Urinary bladder (tissue), 4 donors: Measurements from ENCODE around the gene ANKRD18A. TPM values are rescaled to one million over a fixed set of nuclear protein-coding genes. Genes with fewer than 3 reads are reported as not detected.

ENCODE experiments used
- DNase-seq: peaks from one replicate; pipeline ENCODE4 v3.0.0-alpha.2; 2015; ENCODE audit errors: extremely low spot score
- H3K27ac ChIP-seq: one replicate; pipeline ENCODE4 v1.5.1; 2013; ENCODE audit warnings: low read depth, mild to moderate bottlenecking, moderate library complexity
- H3K36me3 ChIP-seq: one replicate; pipeline ENCODE4 v1.6.1; 2013; ENCODE audit warnings: mild to moderate bottlenecking, moderate library complexity; ENCODE audit not compliant: insufficient read depth
- H3K4me1 ChIP-seq: one replicate; pipeline ENCODE4 v1.6.1; 2013; ENCODE audit warnings: mild to moderate bottlenecking, moderate library complexity; ENCODE audit not compliant: insufficient read depth
- H3K4me3 ChIP-seq: one replicate; pipeline ENCODE4 v1.5.1; 2013; ENCODE audit warnings: low read depth, low read length
- WGBS: extraction: QIAGEN DNeasy Blood & Tissue Kit; methylation state at CpG from one replicate; pipeline ENCODE4 v1.1.7; 2013; 5-methylcytosine and 5-hydroxymethylcytosine counted together
- polyA plus RNA-seq: library from polyadenylated mRNA; stranded (reverse); fragments of 200-250 nt; gene quantifications from one replicate; pipeline ENCODE4 v1.2.3, GENCODE V29; 2013
- total RNA-seq: library from RNA; depleted of rRNA; stranded (reverse); fragments of >200 nt; gene quantifications from one replicate; pipeline ENCODE4 v1.2.3, GENCODE V29; 2014
- donor health status: healthy with polysubstance abuse.
- donor health status: healthy.

The ANKRD18A gene
- total and polyA plus RNA-seq, 2 donors = 0.91 to 0.95 TPM

DNA sequence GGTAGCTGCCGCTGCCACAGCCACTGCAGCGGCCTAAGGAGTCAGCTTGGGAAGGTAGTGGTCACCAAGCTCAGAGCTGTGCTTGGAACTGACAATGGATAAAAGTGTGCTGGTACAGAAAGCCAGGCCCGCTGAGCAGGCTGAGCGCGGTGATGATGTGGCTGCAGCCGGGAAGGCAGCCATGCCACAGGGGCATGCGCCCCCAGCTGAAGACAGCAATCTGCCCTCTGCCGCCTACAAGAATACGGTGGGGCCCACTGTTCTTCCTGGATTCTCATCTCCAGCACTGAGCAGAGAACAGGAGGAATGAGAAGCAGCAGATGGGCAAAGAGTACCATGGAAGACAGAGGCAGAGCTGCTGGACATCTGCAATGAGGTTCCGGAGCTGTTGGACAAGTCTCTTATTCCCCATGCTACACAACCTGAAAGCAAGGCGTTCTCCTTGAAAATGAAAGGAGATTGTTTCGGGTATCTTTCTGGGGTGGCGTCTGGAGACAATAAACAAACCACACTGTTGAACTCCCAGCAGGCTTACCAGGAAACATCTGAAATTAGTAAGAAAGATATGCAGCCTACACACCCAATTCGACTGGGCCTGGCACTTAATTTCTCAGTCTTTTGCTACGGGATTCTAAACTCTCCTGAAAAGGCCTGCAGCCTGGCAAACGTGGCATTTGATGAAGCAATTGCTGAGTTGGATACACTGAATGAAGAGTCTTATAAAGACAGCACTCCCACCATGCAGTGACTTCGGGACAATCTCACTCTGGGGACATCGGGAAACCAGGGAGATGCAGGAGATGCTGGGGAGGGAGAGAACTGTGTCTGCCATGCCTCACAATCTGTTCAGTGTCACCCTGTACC is 22.8 kb upstream of the ANKRD18A start:
- no peaks in the 10 kb centered on the region for H3K4me1 ChIP-seq
- DNase-seq = no peak
- H3K27ac ChIP-seq = no peak overlapping the region
- no peak overlapping the region for H3K4me3 ChIP-seq
- H3K36me3 ChIP-seq = no peaks in the 10 kb centered on the region
- WGBS = 83% methylated on average over 18 of the region's 18 CpGs

DNA sequence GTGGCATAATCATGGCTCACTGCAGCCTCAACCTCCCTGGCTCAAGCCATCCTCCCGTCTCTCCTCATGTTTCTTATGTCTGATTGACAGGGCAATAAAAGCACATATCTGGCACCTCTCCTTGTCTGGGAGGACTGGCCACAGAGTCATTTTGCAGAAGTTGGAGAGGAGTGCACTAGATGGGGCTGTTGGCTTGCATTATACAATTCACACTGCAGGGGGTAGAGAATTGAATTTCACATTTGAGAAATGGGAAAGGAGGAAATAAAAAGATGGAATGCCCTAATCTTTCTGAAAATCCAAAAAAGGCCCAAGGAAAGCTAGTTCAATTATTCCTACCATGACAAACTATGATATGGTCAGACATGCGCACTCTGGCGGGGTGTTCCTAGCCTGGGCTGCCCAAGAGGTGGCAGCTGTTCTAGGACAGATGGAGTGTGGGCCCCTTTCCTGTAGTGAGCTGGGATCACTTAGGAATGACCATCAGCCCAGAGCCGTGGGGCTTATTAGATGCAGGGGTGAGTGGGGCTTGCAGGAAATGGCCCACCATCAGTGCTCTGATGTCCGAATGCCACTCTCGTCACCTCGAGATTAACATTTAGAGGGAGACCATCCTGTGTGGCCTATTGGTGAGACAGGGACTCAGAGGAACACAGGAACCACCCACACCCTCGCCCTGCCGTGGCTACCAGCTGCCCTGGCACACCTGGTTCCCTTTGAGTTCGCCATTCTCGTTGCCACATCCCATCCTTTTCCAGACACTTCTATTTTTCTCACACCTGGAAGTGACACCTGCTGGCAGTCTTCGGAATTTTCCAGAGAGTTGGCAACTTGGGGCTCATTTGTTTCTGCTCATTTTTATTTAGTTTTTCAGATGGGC is 21.8 kb upstream of the ANKRD18A start:
- 58% methylated on average over 12 of the region's 12 CpGs for WGBS
- Histone ChIP-seq H3K27ac (no peak overlapping the region), H3K4me3 (no peak overlapping the region), H3K36me3 (no peaks in the 10 kb centered on the region), H3K4me1 (no peaks in the 10 kb centered on the region)
- no peak for DNase-seq

DNA sequence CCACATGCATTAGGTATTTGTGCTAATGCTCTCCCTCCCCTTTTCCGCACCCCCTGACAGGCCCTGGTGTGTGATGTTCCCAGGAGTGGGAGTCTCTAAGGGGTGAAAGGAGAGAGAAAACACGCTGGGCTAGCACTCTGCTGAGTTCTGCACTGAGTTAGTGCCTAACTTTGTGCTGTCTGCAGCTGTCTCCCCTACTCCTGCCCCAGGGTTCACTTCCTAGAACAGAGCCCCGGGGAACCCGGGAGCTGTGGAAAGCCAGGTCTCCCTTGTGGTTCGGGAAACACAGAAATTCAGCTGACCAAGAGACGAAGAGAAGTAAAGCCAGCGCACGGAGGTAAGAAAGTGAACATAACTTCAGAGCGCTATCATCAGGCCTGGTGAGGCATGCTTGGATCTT is 20.7 kb upstream of the ANKRD18A start:
- no peaks in the 10 kb centered on the region for H3K36me3 ChIP-seq
- H3K4me1 ChIP-seq = no peaks in the 10 kb centered on the region
- no peak overlapping the region for H3K4me3 ChIP-seq
- DNase-seq = no peak
- WGBS = 85% methylated on average over 9 of the region's 9 CpGs
- H3K27ac ChIP-seq = no peak overlapping the region

DNA sequence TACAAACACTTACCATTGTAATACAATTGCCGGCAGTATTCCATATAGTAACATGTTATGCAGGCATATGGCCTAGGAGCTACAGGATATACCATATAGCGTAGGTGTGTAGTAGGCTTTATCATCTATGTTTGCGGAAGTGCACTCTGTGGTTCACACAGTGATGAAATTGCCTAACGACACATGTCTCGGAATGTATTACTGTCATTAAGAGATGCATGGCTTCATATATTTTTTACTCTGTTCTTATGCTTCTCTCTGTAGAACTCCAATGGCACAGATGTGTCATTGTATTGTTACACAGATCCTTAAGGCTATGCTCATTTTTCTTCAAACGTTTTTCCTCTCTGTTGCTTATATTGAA is 19.2 kb upstream of the ANKRD18A start:
- H3K4me3 ChIP-seq = no peak overlapping the region
- no peaks in the 10 kb centered on the region for H3K4me1 ChIP-seq
- WGBS = 85% methylated on average over 6 of the region's 6 CpGs
- no peaks in the 10 kb centered on the region for H3K36me3 ChIP-seq
- no peak for DNase-seq
- H3K27ac ChIP-seq = no peak overlapping the region

DNA sequence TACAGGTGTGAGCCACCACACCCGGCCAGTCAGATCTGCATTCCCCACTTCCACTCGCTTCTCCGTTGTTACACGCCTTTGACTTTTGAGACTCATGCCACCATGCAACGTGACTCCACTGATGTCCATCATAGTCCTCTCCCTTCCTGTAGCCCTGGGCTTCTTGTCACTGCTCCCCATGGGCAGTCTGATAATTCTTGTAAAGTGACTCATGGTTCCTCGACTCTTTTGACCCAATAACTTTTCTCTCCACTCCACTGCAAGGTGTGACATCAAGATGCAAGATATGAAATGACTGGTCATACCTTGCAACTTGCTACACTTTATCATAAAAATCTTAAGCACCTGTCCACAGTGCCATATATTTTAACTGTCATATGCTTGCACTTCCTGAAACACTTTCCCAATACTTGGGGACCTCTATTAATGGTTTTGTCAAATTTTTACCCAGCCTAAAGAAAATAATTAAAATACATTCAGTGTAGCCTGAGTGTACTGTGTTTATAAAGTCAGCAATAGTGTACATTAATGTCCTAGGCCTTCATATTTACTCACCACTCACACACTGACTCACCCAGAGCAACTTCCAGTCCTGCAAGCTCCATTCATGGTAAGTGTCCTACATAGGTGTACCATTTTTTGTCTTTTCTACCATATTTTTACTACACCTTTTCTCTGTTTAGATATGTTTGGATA is 18.6 kb upstream of the ANKRD18A start:
- no peak for DNase-seq
- Histone ChIP-seq H3K27ac (no peak overlapping the region), H3K36me3 (no peaks in the 10 kb centered on the region), H3K4me1 (no peaks in the 10 kb centered on the region), H3K4me3 (no peak overlapping the region)
- WGBS = 91% methylated on average over 6 of the region's 6 CpGs

DNA sequence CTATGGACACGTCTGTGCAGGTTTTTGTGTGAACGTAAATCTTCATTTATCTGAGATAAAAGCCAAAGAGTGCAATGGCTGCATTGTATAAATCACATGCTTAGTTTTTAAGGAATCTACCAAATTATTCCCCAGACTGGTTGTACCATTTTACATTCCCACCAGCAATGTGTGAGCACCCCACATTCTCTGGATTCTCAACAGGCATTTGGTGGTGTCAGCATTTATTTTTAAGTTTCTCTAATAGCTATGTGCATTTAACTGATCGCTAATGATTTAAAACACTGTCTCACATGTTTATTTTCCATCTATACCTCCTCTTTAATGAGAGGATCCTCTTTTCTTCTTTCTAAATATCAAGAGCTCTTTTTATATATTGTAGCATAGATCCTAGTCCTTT is 13.9 kb upstream of the ANKRD18A start:
- WGBS = 51% methylated on average over 3 of the region's 3 CpGs
- no peak for DNase-seq
- Histone ChIP-seq H3K27ac (no peak overlapping the region), H3K4me3 (no peak overlapping the region), H3K36me3 (no peaks in the 10 kb centered on the region), H3K4me1 (no peaks in the 10 kb centered on the region)

DNA sequence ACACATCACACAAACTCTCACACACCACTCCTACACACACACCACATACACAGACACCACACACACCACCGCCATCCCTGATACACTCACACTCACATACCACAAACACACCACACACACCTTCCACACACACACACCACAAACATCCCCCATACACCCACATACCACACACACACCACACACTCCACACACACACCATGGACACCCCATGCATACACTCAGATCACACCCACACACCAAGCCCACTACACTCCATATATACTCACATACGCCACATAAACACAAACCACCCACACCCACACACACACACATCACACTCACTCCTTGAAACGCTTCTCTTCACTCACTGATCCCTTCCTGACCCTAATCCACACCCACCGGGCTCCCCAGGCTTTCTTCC is 9.1 kb upstream of the ANKRD18A start:
- DNase-seq = no peak
- Histone ChIP-seq H3K36me3 (no peaks in the 10 kb centered on the region), H3K27ac (no peak overlapping the region), H3K4me1 (no peaks in the 10 kb centered on the region), H3K4me3 (no peak overlapping the region)
- 87% methylated on average over 4 of the region's 4 CpGs for WGBS

DNA sequence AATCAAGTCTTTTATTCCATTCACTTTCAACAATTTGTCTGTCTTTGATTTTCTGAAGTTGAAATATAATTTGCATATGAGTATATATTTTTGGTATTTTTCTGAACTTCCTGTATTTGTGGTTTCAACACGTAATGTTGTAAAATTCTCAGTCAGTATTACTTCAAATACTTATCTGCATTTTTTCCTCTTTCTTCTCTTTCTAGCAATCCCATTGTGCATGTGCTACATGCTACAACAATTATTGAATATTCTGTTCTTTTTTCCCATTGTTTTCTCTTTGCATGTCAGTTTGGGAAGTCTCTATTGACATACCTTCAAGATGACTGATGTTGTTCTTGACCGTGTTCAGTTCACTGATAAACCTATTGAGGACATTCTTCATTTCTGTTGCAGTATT is 5.6 kb upstream of the ANKRD18A start:
- DNase-seq = no peak
- H3K36me3 ChIP-seq = no peaks in the 10 kb centered on the region
- 82% methylated on average over 2 of the region's 2 CpGs for WGBS

DNA sequence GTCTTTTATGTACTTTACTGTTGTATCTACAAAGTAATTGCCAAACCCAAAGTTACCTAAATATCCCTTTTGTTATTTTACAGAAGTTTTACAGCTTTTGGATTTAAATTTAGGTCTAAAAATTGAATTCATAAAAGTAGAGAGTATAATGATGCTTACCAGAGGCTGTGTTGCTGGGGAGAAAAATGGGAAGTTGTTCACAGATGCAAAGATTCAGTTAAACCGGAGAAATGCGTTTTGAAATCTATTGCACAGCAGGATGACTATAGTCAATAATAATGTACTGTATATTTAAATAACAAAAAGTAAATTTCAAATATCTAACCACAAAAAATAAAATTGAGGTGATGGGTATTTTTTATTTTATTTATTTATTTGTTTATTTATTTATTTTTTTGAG is 2.6 kb upstream of the ANKRD18A start:
- Histone ChIP-seq H3K4me1 (no peaks in the 10 kb centered on the region), H3K27ac (no peak overlapping the region), H3K4me3 (no peak overlapping the region), H3K36me3 (no peaks in the 10 kb centered on the region)
- DNase-seq = no peak
- WGBS = 82% methylated on average over 2 of the region's 2 CpGs

More for the DNA sequence above, 5.6 kb upstream of the ANKRD18A start:
- H3K4me1 ChIP-seq = no peaks in the 10 kb centered on the region
- no peak overlapping the region for H3K27ac ChIP-seq
- no peak overlapping the region for H3K4me3 ChIP-seq

DNA sequence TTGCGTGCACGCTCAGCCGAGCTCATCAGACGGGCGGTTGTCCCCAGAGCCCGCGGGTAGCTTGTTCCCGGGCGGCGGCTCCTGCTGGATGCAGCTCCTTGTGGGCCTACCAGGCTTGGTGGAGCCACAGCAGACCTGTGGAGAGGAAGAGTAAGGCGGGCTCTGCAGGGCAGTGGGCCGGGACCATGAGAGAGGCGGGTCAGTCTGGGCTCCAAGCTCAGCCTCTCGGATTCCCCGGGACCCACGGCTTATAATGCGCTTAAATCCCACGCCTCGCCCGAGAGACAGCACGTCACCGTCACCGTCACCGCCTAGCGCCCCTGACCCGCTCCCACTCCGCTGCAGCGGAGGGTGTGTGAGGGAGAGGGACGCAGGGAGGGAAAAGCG is 1.9 kb upstream of the ANKRD18A start:
- Histone ChIP-seq H3K36me3 (no peaks in the 10 kb centered on the region), H3K4me1 (no peaks in the 10 kb centered on the region), H3K4me3 (no peak overlapping the region), H3K27ac (no peak overlapping the region)
- no peak for DNase-seq
- 6% methylated on average over 30 of the region's 30 CpGs for WGBS

DNA sequence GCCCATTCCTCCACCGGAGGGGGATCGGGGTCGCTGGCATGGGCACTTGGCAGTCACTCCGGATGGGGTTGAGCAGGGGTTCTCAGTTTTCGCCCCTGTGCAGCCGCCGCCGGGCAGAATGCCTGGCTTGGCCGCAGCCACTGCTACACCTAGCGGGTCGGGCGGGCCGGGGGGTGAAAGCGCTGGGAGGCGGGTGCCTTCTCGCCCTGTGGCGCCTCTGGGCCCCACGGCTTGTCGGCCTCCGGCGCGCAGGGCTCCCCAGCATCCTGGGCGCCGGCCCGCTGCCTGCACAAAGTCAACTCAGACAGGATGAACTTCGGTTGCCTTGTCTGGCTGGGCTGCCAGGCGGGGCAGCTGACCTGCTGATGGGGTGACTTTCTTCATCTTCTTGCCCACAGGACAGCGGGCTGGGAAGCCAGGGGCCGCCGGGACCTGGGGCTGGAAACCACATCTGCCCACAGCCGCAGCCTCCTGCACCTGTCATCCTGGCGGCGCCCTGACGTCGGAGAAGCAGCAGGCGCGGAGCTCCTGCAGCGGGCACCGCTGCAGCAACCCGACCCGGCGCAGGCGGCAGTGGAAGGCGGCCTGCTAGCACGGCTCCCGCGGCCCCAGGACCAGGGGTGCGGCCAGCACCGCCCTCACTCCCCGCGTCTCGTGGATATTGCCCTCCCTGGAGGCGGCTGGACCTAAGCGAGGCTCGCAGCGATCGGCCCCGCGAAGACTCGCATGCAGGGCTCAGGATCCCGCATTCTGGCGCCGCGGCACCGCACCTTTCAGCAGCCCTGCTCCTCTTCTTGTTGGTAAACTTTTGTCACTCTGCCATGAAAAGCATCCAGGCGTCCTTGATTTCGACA is 1.3 kb upstream of the ANKRD18A start:
- under 1% methylated on average over 67 of the region's 67 CpGs for WGBS
- Histone ChIP-seq H3K4me1 (no peaks in the 10 kb centered on the region), H3K36me3 (no peaks in the 10 kb centered on the region), H3K27ac (no peak overlapping the region), H3K4me3 (peak overlapping the region; percentile 27)
- DNase-seq = no peak

DNA sequence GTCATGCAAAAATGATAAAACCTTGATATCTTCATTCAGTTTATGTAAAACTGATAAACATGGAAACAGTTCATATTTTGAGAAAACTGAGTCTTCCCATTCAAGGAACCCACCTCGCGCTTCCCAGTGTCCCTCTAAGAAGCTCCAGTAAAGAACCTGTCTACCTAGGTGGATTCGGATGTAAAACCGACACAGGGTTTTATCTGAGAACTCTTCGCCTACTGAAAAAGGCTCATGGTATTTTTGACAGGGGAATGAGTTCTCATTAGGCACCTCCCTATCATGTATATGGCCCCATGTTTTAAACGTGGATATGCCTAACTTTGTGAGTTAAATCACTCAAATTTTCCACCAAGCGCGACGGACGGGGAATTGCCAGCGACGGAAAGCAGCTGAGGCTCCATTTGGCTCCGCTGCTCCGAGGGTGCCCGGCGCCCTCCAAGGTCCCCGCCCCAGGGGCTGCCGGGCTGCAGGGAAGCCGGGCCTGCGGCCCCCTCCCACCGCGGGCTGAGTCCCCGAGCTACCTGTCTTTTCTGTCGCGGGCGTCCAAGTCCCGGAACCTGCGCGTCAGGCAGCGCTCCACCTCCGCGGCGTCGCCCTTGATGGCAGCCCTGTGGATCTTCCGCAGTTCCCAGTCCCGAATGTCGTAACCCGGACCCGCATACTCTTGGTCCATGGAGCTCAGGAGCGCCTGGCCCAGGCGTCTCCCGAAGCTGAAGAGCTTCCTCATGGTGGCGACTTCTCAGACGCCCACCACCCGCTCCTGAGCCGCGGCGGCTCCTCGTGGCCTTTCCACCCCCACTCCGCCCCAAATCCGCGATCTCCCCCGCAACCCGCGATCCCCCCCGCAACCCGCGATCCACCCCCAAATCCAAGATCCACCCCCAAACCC is 594 bp downstream of the ANKRD18A start:
- H3K4me3 ChIP-seq = peak overlapping the region; percentile 27
- DNase-seq = no peak
- WGBS = 3% methylated on average over 58 of the region's 58 CpGs
- no peak overlapping the region for H3K27ac ChIP-seq
- no peaks in the 10 kb centered on the region for H3K4me1 ChIP-seq
- H3K36me3 ChIP-seq = no peaks in the 10 kb centered on the region
